K562 (cell line): ENCODE results near the gene CTNNBL1. TPM values are rescaled to one million over a fixed set of nuclear protein-coding genes. Genes with fewer than 3 reads are reported as not detected.

Source experiments
- ATAC-seq: fragments of 200-7000 bp; cut with Tn5 transposase; 3 replicates; pipeline ENCODE4 v1.9.1; 2020; ENCODE audit warnings: moderate library complexity
- BruUV-seq: library from RNA; stranded (reverse); fragments of 400-500 nt; replicated peaks from 2 replicates; lab custom pipeline; 2021; lab: Mats Ljungman, UMichigan
- CTCF ChIA-PET: fragments of 300-600 bp; formaldehyde crosslinking; extraction: SDS; loops from one replicate; lab custom pipeline; 2021; ENCODE audit warnings: low intra/inter-chr PET ratio; lab: Yijun Ruan, JAX
- POLR2A ChIA-PET: fragments of 300-600, 350-650 bp; sonication (Branson Sonifier 250); formaldehyde crosslinking; extraction: SDS; loops from one replicate; lab custom pipeline; 2021; ENCODE audit warnings: antibody characterized with exemption, inconsistent platforms; lab: Yijun Ruan, JAX
- DNase-seq, 4 experiments: peaks; one replicate each; pipeline versions ENCODE4 v3.0.0 to v3.0.0-alpha.2; 2011 to 2018; ENCODE audit warnings: low spot score in 3 of 4, mixed read lengths in 3 of 4; ENCODE audit errors: extremely low read depth in 1 of 4
- FAIRE-seq: peaks from 2 replicates; lab custom pipeline; 2011; peaks lifted over from hg19 to GRCh38; lab: Jason Lieb, UNC
- H2AFZ ChIP-seq: 2 replicates; pipeline ENCODE4 v1.6.0; 2011; ENCODE audit warnings: low read depth, low read length, control low read depth, inconsistent platforms
- H3K27ac ChIP-seq: fragments of 200-600 bp; 3 replicates; pipeline ENCODE4 v1.8.0; 2011; ENCODE audit warnings: low read depth, mild to moderate bottlenecking, control low read depth, inconsistent platforms, low read length, moderate library complexity, mixed read lengths; ENCODE audit errors: extremely low read depth
- H3K27me3 ChIP-seq, 2 experiments: fragments of 300-600 bp in 1 of 2; 2 replicates in 1 of 2; 3 replicates in 1 of 2; pipeline versions ENCODE4 v1.6.0 to v1.8.0; 2011; ENCODE audit warnings: inconsistent platforms in 2 of 2, low read length in 2 of 2, mild to moderate bottlenecking in 1 of 2, mixed read lengths in 1 of 2, moderate library complexity in 1 of 2; ENCODE audit not compliant: control insufficient read depth in 2 of 2, insufficient read depth in 2 of 2
- H3K36me3 ChIP-seq: fragments of 300-600 bp; 3 replicates; pipeline ENCODE4 v1.8.0; 2011; ENCODE audit warnings: mild to moderate bottlenecking, low read length, inconsistent platforms; ENCODE audit not compliant: control insufficient read depth, insufficient read depth
- H3K4me1 ChIP-seq, 2 experiments: fragments of 200-600 bp in 1 of 2; replicated peaks in 1 of 2; 2 replicates in 1 of 2; 3 replicates in 1 of 2; pipeline versions ENCODE4 v1.5.1 to v1.8.0; 2011; ENCODE audit warnings: inconsistent platforms in 2 of 2, low read length in 2 of 2, mild to moderate bottlenecking in 1 of 2, mixed read lengths in 1 of 2, moderate library complexity in 1 of 2; ENCODE audit not compliant: control insufficient read depth in 2 of 2, insufficient read depth in 2 of 2
- H3K4me2 ChIP-seq: 2 replicates; pipeline ENCODE4 v1.6.1; 2011; ENCODE audit warnings: low read length, control low read depth, inconsistent platforms, mixed read lengths; ENCODE audit not compliant: insufficient read depth
- H3K4me3 ChIP-seq: fragments of 200-600 bp; sonication (generic), shearing (Covaris generic); 2 replicates; pipeline ENCODE4 v1.5.1; 2016; ENCODE audit warnings: control low read depth, inconsistent platforms
- H3K79me2 ChIP-seq: fragments of 200-600 bp; 3 replicates; pipeline ENCODE4 v1.8.0; 2011; ENCODE audit warnings: low read length, inconsistent platforms; ENCODE audit not compliant: control insufficient read depth, insufficient read depth
- H3K9ac ChIP-seq, 2 experiments: 2 replicates each; pipeline versions ENCODE4 v1.6.0 to v1.6.1; 2011; ENCODE audit warnings: low read depth in 2 of 2, low read length in 2 of 2, control low read depth in 1 of 2, inconsistent platforms in 1 of 2, mild to moderate bottlenecking in 1 of 2, mixed read lengths in 1 of 2; ENCODE audit not compliant: insufficient read depth in 1 of 2
- H3K9me1 ChIP-seq: one replicate; pipeline ENCODE4 v1.6.0; 2011; ENCODE audit warnings: inconsistent platforms, mild to moderate bottlenecking, low read length, moderate library complexity; ENCODE audit not compliant: control insufficient read depth, insufficient read depth
- H3K9me3 ChIP-seq: replicated peaks from 2 replicates; pipeline ENCODE4 v1.5.1; 2011; ENCODE audit warnings: low read depth, low read length, inconsistent platforms; ENCODE audit not compliant: control insufficient read depth, insufficient read depth
- H4K20me1 ChIP-seq: replicated peaks from 2 replicates; pipeline ENCODE4 v1.6.1; 2011; ENCODE audit warnings: low read length, inconsistent platforms, mixed read lengths; ENCODE audit not compliant: control insufficient read depth, insufficient read depth
- C11orf30 ChIP-seq: fragments of 450-650 bp; IDR thresholded peaks from 2 replicates; pipeline ENCODE4 v1.6.1; 2016; ENCODE audit warnings: low read depth, mild to moderate bottlenecking
- CBFB ChIP-seq: sonication (generic); formaldehyde crosslinking; IDR thresholded peaks from 2 replicates; pipeline ENCODE4 v1.4.0; 2020; ENCODE audit warnings: mild to moderate bottlenecking, missing genetic modification reagents
- CHD1 ChIP-seq: fragments of 200-600 bp; sonication (generic); IDR thresholded peaks from one replicate; pipeline ENCODE4 v1.6.1; 2012; ENCODE audit warnings: mild to moderate bottlenecking, moderate library complexity, low read length, inconsistent platforms
- DPF2 ChIP-seq: fragments of 450-650 bp; IDR thresholded peaks from 2 replicates; pipeline ENCODE4 v1.6.1; 2016
- ETV1 ChIP-seq: fragments of 450-650 bp; conservative IDR thresholded peaks from 2 replicates; pipeline ENCODE4 v1.6.1; 2016; ENCODE audit warnings: missing genetic modification characterization, control low read depth, low read depth, missing compliant biosample characterization
- GATAD2A ChIP-seq: fragments of 450-650 bp; IDR thresholded peaks from 2 replicates; pipeline ENCODE4 v1.6.1; 2017
- HLTF ChIP-seq: fragments of 450-650 bp; IDR thresholded peaks from 2 replicates; pipeline ENCODE4 v1.6.1; 2016
- NCOR1 ChIP-seq: fragments of 450-650 bp; IDR thresholded peaks from 2 replicates; pipeline ENCODE4 v1.6.1; 2016; ENCODE audit warnings: mild to moderate bottlenecking, moderate library complexity
- PCBP1 ChIP-seq: fragments of 200-400 bp; formaldehyde crosslinking; IDR thresholded peaks from 2 replicates; pipeline ENCODE4 v1.6.1; 2018; ENCODE audit warnings: mild to moderate bottlenecking, low read depth, low read length; ENCODE audit not compliant: poor library complexity, severe bottlenecking
- ZC3H11A ChIP-seq: IDR thresholded peaks from 2 replicates; pipeline ENCODE4 v1.6.1; 2012; ENCODE audit warnings: low read depth, low read length, improper control_type of control experiment
- ZEB2 ChIP-seq: fragments of 450-650 bp; IDR thresholded peaks from 2 replicates; pipeline ENCODE4 v1.6.1; 2016
- ZNF584 ChIP-seq: fragments of 200-800 bp; sonication (Bioruptor generic); IDR thresholded peaks from 2 replicates; pipeline ENCODE4 v1.6.1; 2016; ENCODE audit warnings: low read depth, mild to moderate bottlenecking, missing genetic modification characterization, missing compliant biosample characterization
- WGBS: fragments of 100-300 bp; shearing (Covaris generic); methylation state at CpG from one replicate; pipeline ENCODE4 v1.1.6; 2016; ENCODE audit warnings: low coverage, mixed read lengths; ENCODE audit not compliant: insufficient coverage; ENCODE audit errors: missing lambda C conversion rate; 5-methylcytosine and 5-hydroxymethylcytosine counted together
- in situ Hi-C: fragments of 300-500 bp; cut with MboI; formaldehyde crosslinking; loops from 4 replicates; pipeline ENCODE4 v1.15.0; 2018; ENCODE audit warnings: inconsistent platforms, mixed read lengths
- intact Hi-C: fragments of 100-400 bp; cut with micrococcal nuclease; formaldehyde crosslinking; loops from 2 replicates; pipeline ENCODE4 v1.14.2; 2022
- polyA plus RNA-seq, 8 experiments: library from polyadenylated mRNA; depleted of rRNA in 4 of 8; stranded (reverse) in 5 of 8; unstranded in 3 of 8; fragments of >200 nt; fragmentation: Nextera tagmentation in 2 of 8; fragmentation: Illumina TruSeq in 1 of 8; extraction: Ambion mirVana in 2 of 8; extraction: Trizol in 1 of 8; gene quantifications; 2 replicates each; pipeline versions ENCODE4 v1.2.1 to v1.2.3, GENCODE V29; 2011 to 2014; ENCODE audit warnings: inconsistent platforms in 1 of 8, missing spikeins in 1 of 8
- total RNA-seq, 7 experiments: library from RNA; depleted of rRNA in 6 of 7; stranded (reverse); fragments of >200 nt in 6 of 7; fragmentation: Illumina TruSeq in 2 of 7; extraction: Trizol in 2 of 7; gene quantifications; 2 replicates each; pipeline versions ENCODE4 v1.2.1 to v1.2.3, GENCODE V29; 2011 to 2021; ENCODE audit warnings: low replicate concordance in 1 of 7
- TF ChIP-seq, protein P1 (sequence below): fragments of 250-450 bp; sonication (Bioruptor Pico); IDR thresholded peaks from 2 replicates; pipeline ENCODE4 v1.5.1; 2021; ENCODE audit warnings: mild to moderate bottlenecking
- TF ChIP-seq, protein P2 (sequence below): fragments of 450-650 bp; conservative IDR thresholded peaks from 2 replicates; pipeline ENCODE4 v1.6.1; 2016; ENCODE audit warnings: missing genetic modification characterization, low read depth, mild to moderate bottlenecking, control low read depth, missing compliant biosample characterization
- TF ChIP-seq, protein P3 (sequence below): sonication (generic); formaldehyde crosslinking; IDR thresholded peaks from 2 replicates; pipeline ENCODE4 v1.8.1; 2023; ENCODE audit warnings: missing genetic modification reagents, mild to moderate bottlenecking, borderline replicate concordance

The CTNNBL1 gene
- total and polyA plus RNA-seq, 9 of the 15 experiments (the other 6 are each of a cell fraction or from before 2014, with no cell fraction given): 32.4 to 85.6 (median 43.6) TPM

DNA sequence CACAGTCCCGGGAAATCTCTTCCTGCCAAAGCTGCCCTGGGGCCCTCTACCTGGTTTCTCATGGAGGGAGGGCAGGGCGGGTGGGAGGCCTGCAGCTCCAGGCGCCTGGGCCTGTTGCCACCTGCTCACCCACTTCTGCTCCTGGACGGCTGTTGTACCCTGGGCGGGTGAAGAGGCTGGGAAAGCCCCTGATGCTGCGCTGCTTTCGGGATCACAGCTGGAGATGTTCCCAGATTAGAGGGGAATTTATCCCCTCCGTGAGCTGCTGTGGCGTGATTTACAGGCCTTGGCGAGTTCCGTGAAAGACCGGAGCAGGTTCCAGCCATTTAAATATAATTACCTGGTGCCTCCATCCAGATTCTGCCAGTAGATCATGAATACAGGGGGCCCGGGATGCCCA is 196.8 kb downstream of the CTNNBL1 start:
- in situ Hi-C loops: loop anchor here (10.0 kb wide), 2 partner anchors 324 to 326 kb away; no protein-coding TSS in a partner anchor
- H3K4me1 ChIP-seq: peaks cover 0 to 4% of the 10 kb centered on the region in 2 experiments; a peak in 2 of 5 replicates
- intact Hi-C loops: loop anchor here (10.0 kb wide), 1 partner anchor 236 kb away; no protein-coding TSS in a partner anchor
- TF ChIP-seq, protein P1, sequence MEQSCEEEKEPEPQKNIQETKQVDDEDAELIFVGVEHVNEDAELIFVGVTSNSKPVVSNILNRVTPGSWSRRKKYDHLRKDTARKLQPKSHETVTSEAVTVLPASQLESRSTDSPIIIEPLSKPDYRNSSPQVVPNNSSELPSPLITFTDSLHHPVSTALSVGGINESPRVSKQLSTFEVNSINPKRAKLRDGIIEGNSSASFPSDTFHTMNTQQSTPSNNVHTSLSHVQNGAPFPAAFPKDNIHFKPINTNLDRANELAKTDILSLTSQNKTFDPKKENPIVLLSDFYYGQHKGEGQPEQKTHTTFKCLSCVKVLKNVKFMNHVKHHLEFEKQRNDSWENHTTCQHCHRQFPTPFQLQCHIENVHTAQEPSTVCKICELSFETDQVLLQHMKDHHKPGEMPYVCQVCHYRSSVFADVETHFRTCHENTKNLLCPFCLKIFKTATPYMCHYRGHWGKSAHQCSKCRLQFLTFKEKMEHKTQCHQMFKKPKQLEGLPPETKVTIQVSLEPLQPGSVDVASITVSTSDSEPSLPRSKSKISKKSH (CRISPR knock-in tag): no peak
- TF ChIP-seq CHD1 (no peak), HLTF (no peak), C11orf30 (no peak), DPF2 (no peak), CBFB (no peak), PCBP1 (no peak), ZEB2 (no peak), ZNF584 (CRISPR knock-in tag) (no peak), ETV1 (tag) (no peak), ZC3H11A (no peak), NCOR1 (no peak), GATAD2A (no peak)
- TF ChIP-seq, protein P2, sequence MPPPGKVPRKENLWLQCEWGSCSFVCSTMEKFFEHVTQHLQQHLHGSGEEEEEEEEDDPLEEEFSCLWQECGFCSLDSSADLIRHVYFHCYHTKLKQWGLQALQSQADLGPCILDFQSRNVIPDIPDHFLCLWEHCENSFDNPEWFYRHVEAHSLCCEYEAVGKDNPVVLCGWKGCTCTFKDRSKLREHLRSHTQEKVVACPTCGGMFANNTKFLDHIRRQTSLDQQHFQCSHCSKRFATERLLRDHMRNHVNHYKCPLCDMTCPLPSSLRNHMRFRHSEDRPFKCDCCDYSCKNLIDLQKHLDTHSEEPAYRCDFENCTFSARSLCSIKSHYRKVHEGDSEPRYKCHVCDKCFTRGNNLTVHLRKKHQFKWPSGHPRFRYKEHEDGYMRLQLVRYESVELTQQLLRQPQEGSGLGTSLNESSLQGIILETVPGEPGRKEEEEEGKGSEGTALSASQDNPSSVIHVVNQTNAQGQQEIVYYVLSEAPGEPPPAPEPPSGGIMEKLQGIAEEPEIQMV (tag): no peak
- TF ChIP-seq, protein P3, sequence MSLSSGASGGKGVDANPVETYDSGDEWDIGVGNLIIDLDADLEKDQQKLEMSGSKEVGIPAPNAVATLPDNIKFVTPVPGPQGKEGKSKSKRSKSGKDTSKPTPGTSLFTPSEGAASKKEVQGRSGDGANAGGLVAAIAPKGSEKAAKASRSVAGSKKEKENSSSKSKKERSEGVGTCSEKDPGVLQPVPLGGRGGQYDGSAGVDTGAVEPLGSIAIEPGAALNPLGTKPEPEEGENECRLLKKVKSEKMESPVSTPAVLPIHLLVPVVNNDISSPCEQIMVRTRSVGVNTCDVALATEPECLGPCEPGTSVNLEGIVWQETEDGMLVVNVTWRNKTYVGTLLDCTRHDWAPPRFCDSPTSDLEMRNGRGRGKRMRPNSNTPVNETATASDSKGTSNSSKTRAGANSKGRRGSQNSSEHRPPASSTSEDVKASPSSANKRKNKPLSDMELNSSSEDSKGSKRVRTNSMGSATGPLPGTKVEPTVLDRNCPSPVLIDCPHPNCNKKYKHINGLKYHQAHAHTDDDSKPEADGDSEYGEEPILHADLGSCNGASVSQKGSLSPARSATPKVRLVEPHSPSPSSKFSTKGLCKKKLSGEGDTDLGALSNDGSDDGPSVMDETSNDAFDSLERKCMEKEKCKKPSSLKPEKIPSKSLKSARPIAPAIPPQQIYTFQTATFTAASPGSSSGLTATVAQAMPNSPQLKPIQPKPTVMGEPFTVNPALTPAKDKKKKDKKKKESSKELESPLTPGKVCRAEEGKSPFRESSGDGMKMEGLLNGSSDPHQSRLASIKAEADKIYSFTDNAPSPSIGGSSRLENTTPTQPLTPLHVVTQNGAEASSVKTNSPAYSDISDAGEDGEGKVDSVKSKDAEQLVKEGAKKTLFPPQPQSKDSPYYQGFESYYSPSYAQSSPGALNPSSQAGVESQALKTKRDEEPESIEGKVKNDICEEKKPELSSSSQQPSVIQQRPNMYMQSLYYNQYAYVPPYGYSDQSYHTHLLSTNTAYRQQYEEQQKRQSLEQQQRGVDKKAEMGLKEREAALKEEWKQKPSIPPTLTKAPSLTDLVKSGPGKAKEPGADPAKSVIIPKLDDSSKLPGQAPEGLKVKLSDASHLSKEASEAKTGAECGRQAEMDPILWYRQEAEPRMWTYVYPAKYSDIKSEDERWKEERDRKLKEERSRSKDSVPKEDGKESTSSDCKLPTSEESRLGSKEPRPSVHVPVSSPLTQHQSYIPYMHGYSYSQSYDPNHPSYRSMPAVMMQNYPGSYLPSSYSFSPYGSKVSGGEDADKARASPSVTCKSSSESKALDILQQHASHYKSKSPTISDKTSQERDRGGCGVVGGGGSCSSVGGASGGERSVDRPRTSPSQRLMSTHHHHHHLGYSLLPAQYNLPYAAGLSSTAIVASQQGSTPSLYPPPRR (CRISPR knock-in tag): no peak
- TF ChIP-seq, all 486 proteins: peak for 0
- no TSS peak for BruUV-seq
- Histone ChIP-seq H3K9me1 (no peaks in the 10 kb centered on the region), H3K79me2 (no peaks in the 10 kb centered on the region), H4K20me1 (peaks cover 11% of the 10 kb centered on the region; the same call in 1 of the 2 replicates), H3K27ac (no peak overlapping the region), H3K27me3 (peaks cover 15 to 76% of the 10 kb centered on the region in 2 experiments), H3K4me3 (no peak overlapping the region), H3K36me3 (no peaks in the 10 kb centered on the region), H3K4me2 (no peak overlapping the region), H2AFZ (no peak overlapping the region), H3K9ac (no peak overlapping the region), H3K9me3 (no peaks in the 10 kb centered on the region)
- ChIA-PET CTCF (no interaction called here), POLR2A (interaction anchor here (0.6 to 0.7 kb wide), 2 partner anchors 52 to 139 kb away, joined by 3 read pairs; no protein-coding TSS in a partner anchor)
- ATAC-seq (no peak), FAIRE-seq (no peak), DNase-seq (no peak)
- 7% methylated on average over 11 of the region's 13 CpGs for WGBS
